Putamen (tissue), 1 donor: ENCODE data around the gene ARHGEF35.
"Not testable (repeated sequence)": the region's sequence is repeated elsewhere in the genome, so short reads cannot be mapped to it uniquely, and the experiment has no call there.

Experiments
- DNase-seq: peaks from one replicate; pipeline ENCODE4 v3.0.0-alpha.2; 2016; ENCODE audit warnings: low spot score

ARHGEF35 gene

GRCh38 chr7:144195212-144195872 is at the start of gene ARHGEF35:
Gene ARHGEF35 (minus strand): TSS chr7:144195833. CDS start chr7:144188383, 7,450 bp downstream.
- DNase-seq = not testable (repeated sequence)

GRCh38 chr7:144245372-144245771 is 49.7 kb upstream of the ARHGEF35 start:
- not testable (repeated sequence) for DNase-seq

GRCh38 chr7:144239365-144239764 is 43.7 kb upstream of the ARHGEF35 start, which contains the start of gene OR2A42:
Gene OR2A42 (minus strand): TSS chr7:144239605. CDS start chr7:144232843, 6,762 bp downstream.
- DNase-seq = not testable (repeated sequence)

GRCh38 chr7:144238530-144239082 is 43.0 kb upstream of the ARHGEF35 start:
- DNase-seq = not testable (repeated sequence)

GRCh38 chr7:144233039-144233438 is 37.4 kb upstream of the ARHGEF35 start:
- DNase-seq = not testable (repeated sequence)

- DNase-seq = not testable (repeated sequence)
Measured at GRCh38 chr7:144231027-144231426, 35.4 kb upstream of the ARHGEF35 start.

- not testable (repeated sequence) for DNase-seq
Measured at GRCh38 chr7:144228810-144229209, 33.2 kb upstream of the ARHGEF35 start.

GRCh38 chr7:144226866-144227265 is 31.2 kb upstream of the ARHGEF35 start:
- DNase-seq = not testable (repeated sequence)

- DNase-seq = not testable (repeated sequence)
Measured at GRCh38 chr7:144223675-144224074, 28.0 kb upstream of the ARHGEF35 start.

- DNase-seq = not testable (repeated sequence)
Measured at GRCh38 chr7:144220531-144220930, 24.9 kb upstream of the ARHGEF35 start.

GRCh38 chr7:144219149-144219548 is 23.5 kb upstream of the ARHGEF35 start:
- not testable (repeated sequence) for DNase-seq

GRCh38 chr7:144218581-144218980 is 22.9 kb upstream of the ARHGEF35 start:
- DNase-seq = not testable (repeated sequence)

- DNase-seq = not testable (repeated sequence)
Measured at GRCh38 chr7:144217200-144217599, 21.6 kb upstream of the ARHGEF35 start.

- not testable (repeated sequence) for DNase-seq
Measured at GRCh38 chr7:144205306-144205705, 9.7 kb upstream of the ARHGEF35 start.

GRCh38 chr7:144203086-144203485 is 7.5 kb upstream of the ARHGEF35 start:
- not testable (repeated sequence) for DNase-seq

GRCh38 chr7:144201978-144202377 is 6.3 kb upstream of the ARHGEF35 start:
- DNase-seq = not testable (repeated sequence)

- not testable (repeated sequence) for DNase-seq
Measured at GRCh38 chr7:144198934-144199333, 3.3 kb upstream of the ARHGEF35 start.

GRCh38 chr7:144194453-144194852 is 1.2 kb downstream of the ARHGEF35 start:
- not testable (repeated sequence) for DNase-seq

- DNase-seq = not testable (repeated sequence)
Measured at GRCh38 chr7:144193782-144194181, 1.9 kb downstream of the ARHGEF35 start.

- not testable (repeated sequence) for DNase-seq
Measured at GRCh38 chr7:144188578-144189171, 7.0 kb downstream of the ARHGEF35 start.

- not testable (repeated sequence) for DNase-seq
Measured at GRCh38 chr7:144187848-144188247, 7.8 kb downstream of the ARHGEF35 start.

- DNase-seq = not testable (repeated sequence)
Measured at GRCh38 chr7:144183166-144183565, 12.5 kb downstream of the ARHGEF35 start, which contains the start of gene CTAGE4. Gene CTAGE4 (plus strand): TSS chr7:144183466. CDS start chr7:144183504, 38 bp downstream.

- DNase-seq = not testable (repeated sequence)
Measured at GRCh38 chr7:144179165-144179479, 16.5 kb downstream of the ARHGEF35 start.
